CD14-positive monocyte (primary cell): ENCODE data around the gene ZNF154. TPM values are rescaled to one million over a fixed set of nuclear protein-coding genes. Genes with fewer than 3 reads are reported as not detected.

Experiments
- DNase-seq, 3 donors: peaks; one replicate each; pipeline ENCODE4 v3.0.0-alpha.2; 2011 to 2022
- H2AFZ ChIP-seq: 2 replicates; pipeline ENCODE4 v1.6.0; 2012; ENCODE audit warnings: mild to moderate bottlenecking, low read depth, low read length, inconsistent platforms; ENCODE audit not compliant: insufficient read depth, poor library complexity, severe bottlenecking
- H3K27ac ChIP-seq, 2 donors: 1 replicate in 1 of 2; 2 replicates in 1 of 2; pipeline ENCODE4 v1.5.1; 2012 to 2013; ENCODE audit warnings: low read length in 2 of 2, control low read depth in 1 of 2, inconsistent platforms in 1 of 2, low read depth in 1 of 2, mild to moderate bottlenecking in 1 of 2
- H3K27me3 ChIP-seq, 2 donors: one replicate each; pipeline versions ENCODE4 v1.6.0 to v1.6.1; 2011 to 2013; ENCODE audit warnings: low read length in 2 of 2; ENCODE audit not compliant: control insufficient read depth in 2 of 2, insufficient read depth in 2 of 2
- H3K36me3 ChIP-seq, 2 donors: replicated peaks in 1 of 2; 1 replicate in 1 of 2; 2 replicates in 1 of 2; pipeline versions ENCODE4 v1.5.1 to v1.6.1; 2012 to 2013; ENCODE audit warnings: low read length in 2 of 2, control low read depth in 1 of 2, inconsistent platforms in 1 of 2, mild to moderate bottlenecking in 1 of 2; ENCODE audit not compliant: insufficient read depth in 2 of 2, control insufficient read depth in 1 of 2
- H3K4me1 ChIP-seq, 2 donors: 1 replicate in 1 of 2; 2 replicates in 1 of 2; pipeline versions ENCODE4 v1.5.1 to v1.6.1; 2012 to 2013; ENCODE audit warnings: low read length in 2 of 2, control low read depth in 1 of 2, inconsistent platforms in 1 of 2, mild to moderate bottlenecking in 1 of 2, moderate library complexity in 1 of 2; ENCODE audit not compliant: insufficient read depth in 2 of 2, control insufficient read depth in 1 of 2
- H3K4me2 ChIP-seq: replicated peaks from 2 replicates; pipeline ENCODE3; 2012; ENCODE audit warnings: low read length, moderate library complexity, mild to moderate bottlenecking; ENCODE audit not compliant: poor library complexity, severe bottlenecking; ENCODE audit errors: extremely low read depth
- H3K4me3 ChIP-seq, 3 experiments: fragments of 200-600 bp in 1 of 3; sonication (generic) in 1 of 3; replicated peaks in 1 of 3; 1 replicate in 2 of 3; 2 replicates in 1 of 3; pipeline ENCODE4 v1.5.1; 2011 to 2013; ENCODE audit warnings: low read length in 3 of 3, mild to moderate bottlenecking in 3 of 3, control low read depth in 2 of 3, low read depth in 2 of 3, inconsistent platforms in 1 of 3, moderate library complexity in 1 of 3
- H3K79me2 ChIP-seq: 2 replicates; pipeline ENCODE4 v1.6.0; 2012; ENCODE audit warnings: mild to moderate bottlenecking, control low read depth, inconsistent platforms, low read length, moderate library complexity; ENCODE audit not compliant: insufficient read depth
- H3K9ac ChIP-seq: 2 replicates; pipeline ENCODE4 v1.6.0; 2017; ENCODE audit warnings: low read length, mild to moderate bottlenecking; ENCODE audit not compliant: insufficient read depth, poor library complexity, severe bottlenecking
- H3K9me3 ChIP-seq, 2 donors: replicated peaks in 1 of 2; 1 replicate in 1 of 2; 2 replicates in 1 of 2; pipeline versions ENCODE4 v1.5.1 to v1.6.1; 2012 to 2013; ENCODE audit warnings: low read length in 2 of 2, control low read depth in 1 of 2; ENCODE audit not compliant: control insufficient read depth in 1 of 2, insufficient read depth in 1 of 2
- H4K20me1 ChIP-seq: 2 replicates; pipeline ENCODE4 v1.6.0; 2012; ENCODE audit warnings: mild to moderate bottlenecking, low read length, control low read depth, moderate library complexity; ENCODE audit not compliant: insufficient read depth
- H3K27ac Mint-ChIP-seq, 7 donors: one replicate each; pipeline ENCODE4 v1.8.0; 2020; ENCODE audit warnings: mild to moderate bottlenecking in 7 of 7, mixed read lengths in 7 of 7, moderate library complexity in 6 of 7, inconsistent platforms in 2 of 7
- H3K27me3 Mint-ChIP-seq, 3 donors: one replicate each; pipeline ENCODE4 v1.8.0; 2021 to 2022; ENCODE audit warnings: low read depth in 3 of 3, mild to moderate bottlenecking in 3 of 3, mixed read lengths in 3 of 3, moderate library complexity in 3 of 3, inconsistent platforms in 1 of 3
- H3K36me3 Mint-ChIP-seq, 2 donors: one replicate each; pipeline ENCODE4 v1.8.0; 2020; ENCODE audit warnings: mixed read lengths in 2 of 2, inconsistent platforms in 1 of 2, mild to moderate bottlenecking in 1 of 2
- H3K4me1 Mint-ChIP-seq: one replicate; pipeline ENCODE4 v1.8.0; 2020; ENCODE audit warnings: mild to moderate bottlenecking, mixed read lengths
- H3K4me3 Mint-ChIP-seq, 2 donors: one replicate each; pipeline ENCODE4 v1.8.0; 2020; ENCODE audit warnings: mild to moderate bottlenecking in 2 of 2, mixed read lengths in 2 of 2, moderate library complexity in 1 of 2
- H3K9me3 Mint-ChIP-seq, 7 donors: one replicate each; pipeline ENCODE4 v1.8.0; 2020 to 2022; ENCODE audit warnings: mixed read lengths in 7 of 7, mild to moderate bottlenecking in 6 of 7, moderate library complexity in 6 of 7, inconsistent platforms in 2 of 7
- CTCF ChIP-seq: fragments of 200-600 bp; IDR thresholded peaks from one replicate; pipeline ENCODE4 v1.8.0; 2022; ENCODE audit warnings: antibody characterized with exemption, mild to moderate bottlenecking
- WGBS: methylation state at CpG from one replicate; pipeline ENCODE4 v1.1.5; 2013; ENCODE audit warnings: missing lambda C conversion rate; ENCODE audit not compliant: insufficient coverage; 5-methylcytosine and 5-hydroxymethylcytosine counted together
- intact Hi-C, 2 donors: fragments of 100-400 bp; cut with micrococcal nuclease; formaldehyde crosslinking; loops; one replicate each; pipeline versions ENCODE4 v1.15.0 to v1.15.1; 2023
- polyA plus RNA-seq, 3 donors: library from polyadenylated mRNA; depleted of rRNA in 1 of 3; unstranded in 2 of 3; stranded (reverse) in 1 of 3; fragments of 300-500 nt in 2 of 3; fragments of >200 nt in 1 of 3; fragmentation: Illumina TruSeq in 2 of 3; gene quantifications; 1 replicate in 2 of 3; 2 replicates in 1 of 3; pipeline ENCODE4 v1.2.3, GENCODE V29; 2012 to 2021

ZNF154 gene
- polyA plus RNA-seq, 3 donors = 0.52 TPM; not detected in 2

- H3K4me3 Mint-ChIP-seq = no peak overlapping the region
- Histone ChIP-seq H3K4me2 (no peak overlapping the region), H3K4me3 (no peak overlapping the region), H3K4me1 (no peaks in the 10 kb centered on the region), H3K27ac (no peak overlapping the region), H3K36me3 (peaks cover 20 to 47% of the 10 kb centered on the region in 2 donors), H2AFZ (no peak overlapping the region), H3K9ac (no peak overlapping the region), H3K9me3 (peaks cover 87 to 100% of the 10 kb centered on the region in 2 donors), H3K27me3 (no peaks in the 10 kb centered on the region), H4K20me1 (no peaks in the 10 kb centered on the region), H3K79me2 (peaks cover 11% of the 10 kb centered on the region)
- peaks cover 42 to 55% of the 10 kb centered on the region in 2 donors for H3K36me3 Mint-ChIP-seq
- peaks cover 62 to 93% (median 88%) of the 10 kb centered on the region in 7 donors for H3K9me3 Mint-ChIP-seq
- intact Hi-C loops = no loop called here
- H3K27ac Mint-ChIP-seq = no peak overlapping the region
- no CpG with 5 or more reads among the region's 3 CpGs for WGBS
- H3K27me3 Mint-ChIP-seq = no peaks in the 10 kb centered on the region
- DNase-seq = no peak
- TF ChIP-seq CTCF = no peak
- no peaks in the 10 kb centered on the region for H3K4me1 Mint-ChIP-seq
These were observed 19.3 kb downstream of the ZNF154 start for GRCh38 chr19:57689750-57690149.

GRCh38 chr19:57688011-57688763 is 20.8 kb downstream of the ZNF154 start:
- intact Hi-C loops = no loop called here
- H3K36me3 ChIP-seq = peaks cover 20 to 62% of the 10 kb centered on the region in 2 donors
- no peaks in the 10 kb centered on the region for H4K20me1 ChIP-seq
- peaks cover 27% of the 10 kb centered on the region for H3K79me2 ChIP-seq
- peaks cover 87 to 100% of the 10 kb centered on the region in 2 donors for H3K9me3 ChIP-seq
- no peak overlapping the region for H3K9ac ChIP-seq
- DNase-seq = no peak
- H3K4me1 Mint-ChIP-seq = peaks cover 4% of the 10 kb centered on the region
- H3K4me1 ChIP-seq = peaks cover 0 to under 1% of the 10 kb centered on the region in 2 donors
- H3K27me3 Mint-ChIP-seq = no peaks in the 10 kb centered on the region
- H3K4me3 Mint-ChIP-seq = no peak overlapping the region
- no peak overlapping the region for H3K27ac ChIP-seq
- no peak for TF ChIP-seq CTCF
- H3K27ac Mint-ChIP-seq = no peak overlapping the region
- no peak overlapping the region for H3K4me2 ChIP-seq
- H3K9me3 Mint-ChIP-seq = peaks cover 69 to 93% (median 90%) of the 10 kb centered on the region in 7 donors
- H3K27me3 ChIP-seq = no peaks in the 10 kb centered on the region
- peak overlapping the region in 1 of 3 experiments; percentile 38 for H3K4me3 ChIP-seq
- peaks cover 55 to 68% of the 10 kb centered on the region in 2 donors for H3K36me3 Mint-ChIP-seq
- H2AFZ ChIP-seq = no peak overlapping the region
- WGBS = no CpG with 5 or more reads among the region's 6 CpGs
